WTC11 (cell line): ENCODE results near the gene GRM4.

ENCODE experiments used
- CREB1 ChIP-seq: sonication (generic); formaldehyde crosslinking; IDR thresholded peaks from 2 replicates; pipeline ENCODE4 v1.8.0; 2023; ENCODE audit warnings: mild to moderate bottlenecking, missing genetic modification reagents
- FOXJ3 ChIP-seq: sonication (generic); formaldehyde crosslinking; IDR thresholded peaks from 2 replicates; pipeline ENCODE4 v1.9.0; 2021; ENCODE audit warnings: missing genetic modification reagents, mild to moderate bottlenecking, borderline replicate concordance
- GABPB1 ChIP-seq: sonication (generic); formaldehyde crosslinking; IDR thresholded peaks from 2 replicates; pipeline ENCODE4 v1.8.1; 2023; ENCODE audit warnings: mild to moderate bottlenecking, missing genetic modification reagents
- JUN ChIP-seq: sonication (generic); formaldehyde crosslinking; IDR thresholded peaks from 2 replicates; pipeline ENCODE4 v1.8.0; 2023; ENCODE audit warnings: mild to moderate bottlenecking, missing genetic modification reagents
- MYBL2 ChIP-seq: sonication (generic); formaldehyde crosslinking; IDR thresholded peaks from 2 replicates; pipeline ENCODE4 v1.8.1; 2023; ENCODE audit warnings: mild to moderate bottlenecking, moderate library complexity, missing genetic modification reagents
- NFE2L1 ChIP-seq: sonication (generic); formaldehyde crosslinking; IDR thresholded peaks from 2 replicates; pipeline ENCODE4 v1.8.1; 2023; ENCODE audit warnings: missing genetic modification reagents
- OVOL2 ChIP-seq: fragments of 250-450 bp; sonication (Bioruptor Pico); IDR thresholded peaks from 2 replicates; pipeline ENCODE4 v1.9.0; 2021; ENCODE audit warnings: mild to moderate bottlenecking, borderline replicate concordance
- ZNF423 ChIP-seq: fragments of 250-450 bp; sonication (Bioruptor Pico); IDR thresholded peaks from 2 replicates; pipeline ENCODE4 v2.1.2; 2022; ENCODE audit warnings: mild to moderate bottlenecking, moderate library complexity
- TF ChIP-seq, protein P1 (sequence below): fragments of 200-600 bp; IDR thresholded peaks from 2 replicates; pipeline ENCODE4 v1.8.0; 2022; ENCODE audit warnings: antibody characterized with exemption
- TF ChIP-seq, protein P2 (sequence below): sonication (generic); formaldehyde crosslinking; IDR thresholded peaks from 2 replicates; pipeline ENCODE4 v1.8.0; 2022; ENCODE audit warnings: mild to moderate bottlenecking, missing genetic modification reagents
- TF ChIP-seq, protein P3 (sequence below): sonication (generic); formaldehyde crosslinking; IDR thresholded peaks from 2 replicates; pipeline ENCODE4 v1.8.0; 2022; ENCODE audit warnings: mild to moderate bottlenecking, missing genetic modification reagents
- TF ChIP-seq, protein P4 (sequence below): sonication (generic); formaldehyde crosslinking; IDR thresholded peaks from 2 replicates; pipeline ENCODE4 v1.8.0; 2022; ENCODE audit warnings: mild to moderate bottlenecking, missing genetic modification reagents

DNA sequence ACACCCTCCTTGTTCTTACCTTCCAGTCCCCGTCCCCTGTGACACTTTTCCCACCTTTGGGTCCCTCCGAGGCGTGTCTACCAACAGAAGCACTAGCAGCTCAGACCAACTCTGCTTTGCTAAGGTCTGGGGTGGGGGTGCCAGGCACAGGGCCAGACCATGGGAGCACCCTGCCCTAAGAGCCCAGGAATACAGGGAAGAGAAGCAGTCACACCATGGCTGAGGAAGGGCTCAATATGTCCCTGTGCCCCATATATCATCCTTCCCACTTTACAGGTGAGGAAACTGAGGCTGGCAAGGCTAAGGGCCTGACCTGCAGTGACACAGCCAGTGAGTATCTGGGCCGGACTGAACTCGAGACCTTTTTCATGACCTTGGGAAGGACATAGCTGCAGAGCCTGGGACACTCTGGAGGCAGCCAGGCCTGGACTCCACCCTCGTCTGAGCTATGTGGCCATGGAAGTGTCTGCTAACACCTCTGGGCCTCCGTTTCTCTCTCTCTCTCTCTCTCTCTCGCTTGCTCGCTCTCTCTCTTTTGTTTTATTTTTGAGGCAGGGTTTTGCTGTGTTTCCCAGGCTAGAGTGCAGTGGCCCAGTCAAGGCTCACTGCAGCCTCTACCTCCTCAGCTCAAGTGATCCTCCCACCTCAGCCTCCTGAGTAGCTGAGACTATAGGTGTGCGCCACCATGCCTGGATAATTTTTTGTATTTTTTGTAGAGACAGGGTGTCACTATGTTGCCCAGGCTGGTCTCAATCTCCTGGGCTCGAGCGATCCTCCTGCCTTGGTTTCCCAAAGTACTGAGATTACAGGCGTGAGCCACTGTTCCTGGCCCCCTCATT is 156.7 kb downstream of the GRM4 start:
- TF ChIP-seq FOXJ3 (no peak), OVOL2 (no peak), JUN (CRISPR knock-in tag) (no peak), ZNF423 (CRISPR knock-in tag) (no peak), MYBL2 (CRISPR knock-in tag) (no peak), GABPB1 (CRISPR knock-in tag) (no peak), CREB1 (CRISPR knock-in tag) (no peak), NFE2L1 (no peak)
- TF ChIP-seq, protein P1, sequence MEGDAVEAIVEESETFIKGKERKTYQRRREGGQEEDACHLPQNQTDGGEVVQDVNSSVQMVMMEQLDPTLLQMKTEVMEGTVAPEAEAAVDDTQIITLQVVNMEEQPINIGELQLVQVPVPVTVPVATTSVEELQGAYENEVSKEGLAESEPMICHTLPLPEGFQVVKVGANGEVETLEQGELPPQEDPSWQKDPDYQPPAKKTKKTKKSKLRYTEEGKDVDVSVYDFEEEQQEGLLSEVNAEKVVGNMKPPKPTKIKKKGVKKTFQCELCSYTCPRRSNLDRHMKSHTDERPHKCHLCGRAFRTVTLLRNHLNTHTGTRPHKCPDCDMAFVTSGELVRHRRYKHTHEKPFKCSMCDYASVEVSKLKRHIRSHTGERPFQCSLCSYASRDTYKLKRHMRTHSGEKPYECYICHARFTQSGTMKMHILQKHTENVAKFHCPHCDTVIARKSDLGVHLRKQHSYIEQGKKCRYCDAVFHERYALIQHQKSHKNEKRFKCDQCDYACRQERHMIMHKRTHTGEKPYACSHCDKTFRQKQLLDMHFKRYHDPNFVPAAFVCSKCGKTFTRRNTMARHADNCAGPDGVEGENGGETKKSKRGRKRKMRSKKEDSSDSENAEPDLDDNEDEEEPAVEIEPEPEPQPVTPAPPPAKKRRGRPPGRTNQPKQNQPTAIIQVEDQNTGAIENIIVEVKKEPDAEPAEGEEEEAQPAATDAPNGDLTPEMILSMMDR: no peak
- TF ChIP-seq, protein P2, sequence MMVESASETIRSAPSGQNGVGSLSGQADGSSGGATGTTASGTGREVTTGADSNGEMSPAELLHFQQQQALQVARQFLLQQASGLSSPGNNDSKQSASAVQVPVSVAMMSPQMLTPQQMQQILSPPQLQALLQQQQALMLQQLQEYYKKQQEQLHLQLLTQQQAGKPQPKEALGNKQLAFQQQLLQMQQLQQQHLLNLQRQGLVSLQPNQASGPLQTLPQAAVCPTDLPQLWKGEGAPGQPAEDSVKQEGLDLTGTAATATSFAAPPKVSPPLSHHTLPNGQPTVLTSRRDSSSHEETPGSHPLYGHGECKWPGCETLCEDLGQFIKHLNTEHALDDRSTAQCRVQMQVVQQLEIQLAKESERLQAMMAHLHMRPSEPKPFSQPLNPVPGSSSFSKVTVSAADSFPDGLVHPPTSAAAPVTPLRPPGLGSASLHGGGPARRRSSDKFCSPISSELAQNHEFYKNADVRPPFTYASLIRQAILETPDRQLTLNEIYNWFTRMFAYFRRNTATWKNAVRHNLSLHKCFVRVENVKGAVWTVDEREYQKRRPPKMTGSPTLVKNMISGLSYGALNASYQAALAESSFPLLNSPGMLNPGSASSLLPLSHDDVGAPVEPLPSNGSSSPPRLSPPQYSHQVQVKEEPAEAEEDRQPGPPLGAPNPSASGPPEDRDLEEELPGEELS (CRISPR knock-in tag): no peak
- TF ChIP-seq, protein P3, sequence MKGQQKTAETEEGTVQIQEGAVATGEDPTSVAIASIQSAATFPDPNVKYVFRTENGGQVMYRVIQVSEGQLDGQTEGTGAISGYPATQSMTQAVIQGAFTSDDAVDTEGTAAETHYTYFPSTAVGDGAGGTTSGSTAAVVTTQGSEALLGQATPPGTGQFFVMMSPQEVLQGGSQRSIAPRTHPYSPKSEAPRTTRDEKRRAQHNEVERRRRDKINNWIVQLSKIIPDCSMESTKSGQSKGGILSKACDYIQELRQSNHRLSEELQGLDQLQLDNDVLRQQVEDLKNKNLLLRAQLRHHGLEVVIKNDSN (CRISPR knock-in tag): no peak
- TF ChIP-seq, protein P4, sequence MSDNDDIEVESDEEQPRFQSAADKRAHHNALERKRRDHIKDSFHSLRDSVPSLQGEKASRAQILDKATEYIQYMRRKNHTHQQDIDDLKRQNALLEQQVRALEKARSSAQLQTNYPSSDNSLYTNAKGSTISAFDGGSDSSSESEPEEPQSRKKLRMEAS (CRISPR knock-in tag): no peak
